Measurements from ENCODE around the gene M1AP. TPM values are rescaled to one million over a fixed set of nuclear protein-coding genes. Genes with fewer than 3 reads are reported as not detected.

Gene M1AP, protein sequence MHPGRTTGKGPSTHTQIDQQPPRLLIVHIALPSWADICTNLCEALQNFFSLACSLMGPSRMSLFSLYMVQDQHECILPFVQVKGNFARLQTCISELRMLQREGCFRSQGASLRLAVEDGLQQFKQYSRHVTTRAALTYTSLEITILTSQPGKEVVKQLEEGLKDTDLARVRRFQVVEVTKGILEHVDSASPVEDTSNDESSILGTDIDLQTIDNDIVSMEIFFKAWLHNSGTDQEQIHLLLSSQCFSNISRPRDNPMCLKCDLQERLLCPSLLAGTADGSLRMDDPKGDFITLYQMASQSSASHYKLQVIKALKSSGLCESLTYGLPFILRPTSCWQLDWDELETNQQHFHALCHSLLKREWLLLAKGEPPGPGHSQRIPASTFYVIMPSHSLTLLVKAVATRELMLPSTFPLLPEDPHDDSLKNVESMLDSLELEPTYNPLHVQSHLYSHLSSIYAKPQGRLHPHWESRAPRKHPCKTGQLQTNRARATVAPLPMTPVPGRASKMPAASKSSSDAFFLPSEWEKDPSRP
- 1 to 10 TPM in 1 of 12 donors, under 1 TPM in 5, not detected in 6; 0.08 to 1.4 (median 0.27) TPM for polyA plus RNA-seq (ENCODE audit: insufficient read length in 12 of 12)
- long read RNA-seq, donor 1, result 0 reads
- long read RNA-seq, donor 2, result 0 reads
- long read RNA-seq, donor 3, result 0 reads
- long read RNA-seq, donor 4, result 0 reads
- long read RNA-seq, donor 5, result 0 reads
- long read RNA-seq, donor 6, result 0 reads
- long read RNA-seq, donor 7, result 0 reads
- long read RNA-seq, donor 8, result 0 reads
- long read RNA-seq, donor 9, result 0 reads
- long read RNA-seq, donor 10, result 0 reads
- long read RNA-seq, donor 11, result 0 reads

GRCh38 chr2:74648009-74648443 lies at the start of gene M1AP:
M1AP (minus strand) TSS chr2:74648330; CDS start chr2:74640275, 8,055 bp downstream.
- no peak for DNase-seq

GRCh38 chr2:74696829-74697228 lies 48.7 kb upstream of the M1AP start:
- DNase-seq, result no peak

DNA sequence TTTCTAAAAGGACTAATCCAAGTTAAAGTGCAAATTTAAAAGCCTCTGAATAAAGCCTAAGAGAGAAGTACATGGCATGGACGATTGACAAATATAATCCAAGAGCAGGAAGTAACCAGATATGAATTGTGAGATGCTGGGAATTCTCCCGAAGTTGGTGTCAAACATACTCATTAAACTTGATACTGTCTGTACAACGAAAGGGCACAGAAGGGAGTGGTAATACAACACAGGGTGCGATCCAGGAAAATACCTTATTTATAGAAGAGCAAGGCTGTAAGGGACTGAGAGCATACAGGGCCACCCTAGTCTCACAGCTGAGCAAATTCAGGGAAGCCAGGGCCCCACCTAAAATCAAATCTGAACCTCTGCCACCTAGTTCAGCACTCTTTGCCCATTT lies 47.5 kb upstream of the M1AP start:
- DNase-seq, result no peak

- DNase-seq, result no peak
Observed at GRCh38 chr2:74694281-74694680, 46.2 kb upstream of the M1AP start.

DNA sequence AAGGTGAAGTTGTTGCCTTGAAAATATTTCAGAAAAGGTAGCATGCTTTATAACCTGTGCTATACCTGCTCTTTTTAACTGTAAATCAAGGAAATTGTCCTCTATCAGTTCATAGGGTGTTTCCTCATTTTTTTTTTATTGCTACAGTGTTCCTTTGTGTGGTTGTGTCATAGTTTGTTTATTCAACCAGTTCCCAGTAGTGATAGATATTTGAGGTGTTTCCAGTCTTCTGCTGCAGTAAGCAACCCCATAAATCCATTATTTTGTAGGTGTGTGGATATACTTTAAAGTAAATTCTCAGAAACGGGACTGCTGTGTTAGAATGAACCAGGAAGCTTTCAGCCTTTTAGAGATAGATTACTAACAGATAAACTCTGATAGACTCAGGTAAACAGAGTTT lies 45.5 kb upstream of the M1AP start:
- DNase-seq, result no peak

GRCh38 chr2:74693213-74693612 lies 45.1 kb upstream of the M1AP start:
- no peak for DNase-seq

DNA sequence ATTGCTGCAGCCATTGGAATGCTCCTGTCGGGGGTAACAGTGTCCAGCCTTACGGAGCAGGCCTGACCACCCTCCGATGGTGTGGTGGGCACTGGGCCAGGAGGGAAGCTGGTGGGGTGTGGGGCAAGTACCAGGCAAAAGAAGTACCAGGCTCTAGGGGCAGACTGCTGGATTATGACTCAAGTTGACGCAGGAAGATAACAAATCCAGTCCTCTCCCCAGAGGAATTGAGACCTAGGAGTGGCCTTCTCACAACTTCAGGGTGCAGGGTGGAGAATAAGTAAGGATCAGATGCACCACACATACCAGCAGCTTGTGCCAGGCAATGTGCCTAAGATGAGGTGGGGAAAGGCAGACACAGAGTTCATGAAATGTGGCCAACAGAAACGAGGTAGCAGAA lies 43.8 kb upstream of the M1AP start:
- DNase-seq, result no peak

GRCh38 chr2:74690571-74690970 lies 42.4 kb upstream of the M1AP start:
- peak; percentile 48 for DNase-seq

DNA sequence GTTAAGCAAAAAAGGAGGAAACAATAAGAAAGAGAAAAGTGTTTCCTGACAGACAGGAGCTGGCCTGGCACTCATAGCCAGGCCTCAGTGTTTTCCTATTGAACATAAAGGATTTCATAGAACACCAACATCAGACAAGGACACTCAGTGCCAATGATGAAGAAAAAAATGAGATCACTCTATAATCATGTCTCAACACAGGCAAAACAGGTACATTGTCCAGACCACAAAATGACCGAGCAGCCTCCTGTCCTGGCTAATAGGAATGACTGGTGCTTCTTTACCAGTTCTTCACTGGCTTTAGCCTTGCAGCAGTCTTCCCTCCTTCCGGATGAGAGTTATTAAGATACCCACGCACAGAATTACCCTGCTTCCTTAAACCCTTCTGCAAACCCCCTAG lies 41.5 kb upstream of the M1AP start:
- DNase-seq, result no peak

DNA sequence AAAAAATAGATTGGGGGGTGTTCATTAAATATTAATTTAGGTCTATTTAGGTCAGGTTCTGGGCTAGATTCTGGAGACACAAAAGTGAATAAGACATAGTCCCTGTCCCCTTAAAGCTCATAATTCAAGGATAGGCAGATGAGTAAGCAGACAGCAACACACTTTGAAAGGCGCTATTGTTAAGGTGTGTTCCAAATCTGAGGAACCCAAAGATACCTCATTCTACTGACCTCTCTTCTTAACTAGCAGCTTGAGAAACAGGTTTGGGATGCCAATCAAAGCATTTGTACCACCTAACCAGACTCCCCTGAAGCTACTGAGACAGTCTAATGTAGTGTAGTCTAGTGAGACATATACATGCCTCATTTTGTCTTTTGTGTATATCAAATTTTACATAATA lies 40.8 kb upstream of the M1AP start:
- DNase-seq, result no peak

DNA sequence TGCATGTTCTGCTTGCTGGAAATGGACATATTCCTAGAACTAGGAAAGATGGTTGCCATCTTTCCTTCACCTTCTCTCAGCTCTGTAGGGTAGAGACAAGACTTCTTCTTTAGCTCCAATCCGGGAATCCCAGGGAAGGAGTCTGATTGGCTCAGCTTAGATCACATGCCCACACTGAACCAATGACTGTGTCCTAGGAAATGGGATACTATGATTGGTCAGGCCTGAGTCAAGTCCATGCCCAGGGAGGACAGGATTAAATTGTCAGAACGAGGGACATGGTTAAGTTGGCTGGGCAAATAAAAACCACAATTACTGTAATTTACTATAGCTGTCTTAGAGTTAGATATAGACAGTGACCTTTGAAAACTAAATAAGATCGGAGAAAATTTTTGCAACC lies 37.3 kb upstream of the M1AP start:
- no peak for DNase-seq

DNA sequence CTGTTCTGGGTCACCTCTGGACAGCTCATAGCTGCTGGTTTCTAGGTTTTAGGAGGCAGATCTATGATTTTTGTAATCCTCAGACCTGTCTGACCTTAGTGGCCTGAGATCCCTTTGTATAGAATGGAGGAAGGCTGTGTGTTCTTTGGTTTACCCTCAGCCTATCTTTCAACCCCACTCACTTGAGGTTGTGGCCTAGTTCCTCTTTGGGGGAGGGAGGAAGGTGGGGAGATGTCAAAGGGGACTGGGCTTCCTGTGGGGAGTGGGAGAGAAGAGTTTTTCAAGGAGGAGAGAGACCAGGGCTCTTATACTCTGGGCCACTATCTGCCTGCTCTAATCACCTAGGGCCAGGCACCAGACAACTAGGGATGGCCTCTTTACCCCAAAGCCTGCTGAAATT lies 34.4 kb upstream of the M1AP start:
- DNase-seq, result no peak

GRCh38 chr2:74679615-74680014 lies 31.5 kb upstream of the M1AP start:
- DNase-seq, result no peak

DNA sequence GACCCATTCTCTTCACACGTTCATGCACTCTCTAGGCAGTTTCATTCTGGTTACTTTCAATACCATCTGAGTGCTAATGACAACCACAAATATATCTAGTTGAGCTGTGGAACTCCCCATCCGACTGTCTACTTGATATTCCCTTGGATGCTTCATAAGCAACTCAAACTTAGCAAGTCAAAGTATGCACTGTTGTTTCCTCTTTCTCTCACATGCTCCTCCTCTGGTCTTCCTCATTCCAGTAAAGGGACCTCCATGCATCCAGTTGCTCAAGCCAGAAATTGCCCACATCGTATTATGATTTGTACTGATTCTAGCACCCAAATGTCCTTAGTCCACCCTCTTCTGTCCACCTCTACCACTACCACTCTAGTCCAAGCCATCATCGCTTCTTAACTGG lies 28.2 kb upstream of the M1AP start:
- no peak for DNase-seq

GRCh38 chr2:74675090-74675489 lies 27.0 kb upstream of the M1AP start:
- no peak for DNase-seq

DNA sequence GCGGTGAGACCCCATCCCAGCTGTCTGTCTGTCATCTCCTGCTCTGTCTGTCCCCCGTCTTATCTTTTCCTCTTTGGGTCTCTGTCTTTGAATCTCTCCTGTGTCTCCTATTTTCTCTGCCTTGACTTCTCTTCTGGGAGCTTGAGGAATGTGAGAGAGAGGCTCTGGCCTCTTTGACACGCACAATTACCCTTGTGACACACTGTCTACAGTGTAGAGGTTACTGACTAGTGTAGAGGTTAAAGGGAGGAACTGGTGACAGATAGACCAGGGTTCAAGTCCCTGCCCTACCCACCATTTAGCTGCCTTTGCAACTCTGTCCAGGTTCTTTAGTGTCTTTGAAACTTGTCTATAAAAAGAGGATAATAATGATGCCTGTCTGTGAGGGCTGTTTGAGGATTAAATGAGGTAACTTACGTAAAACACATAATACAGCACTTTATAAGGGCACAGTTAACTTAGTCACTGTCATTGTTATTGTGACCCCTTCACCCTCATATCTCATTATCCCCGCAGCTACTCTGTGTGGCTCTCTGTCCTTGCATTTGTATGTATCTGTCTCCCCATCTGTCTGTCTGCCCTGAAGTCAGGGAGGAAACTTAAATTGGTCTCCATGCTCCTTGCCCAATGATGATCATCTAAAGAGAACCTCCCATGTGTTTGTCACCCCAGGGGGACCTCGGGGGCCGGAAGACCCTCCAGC lies 25.8 kb upstream of the M1AP start:
- DNase-seq, result no peak

- DNase-seq, result no peak
Observed at GRCh38 chr2:74671479-74671878, 23.3 kb upstream of the M1AP start.

- no peak for DNase-seq
Observed at GRCh38 chr2:74670263-74670662, 22.1 kb upstream of the M1AP start.

- no peak for DNase-seq
Observed at GRCh38 chr2:74668087-74668486, 20.0 kb upstream of the M1AP start.

- no peak for DNase-seq
Observed at GRCh38 chr2:74659462-74659861, 11.3 kb upstream of the M1AP start.

DNA sequence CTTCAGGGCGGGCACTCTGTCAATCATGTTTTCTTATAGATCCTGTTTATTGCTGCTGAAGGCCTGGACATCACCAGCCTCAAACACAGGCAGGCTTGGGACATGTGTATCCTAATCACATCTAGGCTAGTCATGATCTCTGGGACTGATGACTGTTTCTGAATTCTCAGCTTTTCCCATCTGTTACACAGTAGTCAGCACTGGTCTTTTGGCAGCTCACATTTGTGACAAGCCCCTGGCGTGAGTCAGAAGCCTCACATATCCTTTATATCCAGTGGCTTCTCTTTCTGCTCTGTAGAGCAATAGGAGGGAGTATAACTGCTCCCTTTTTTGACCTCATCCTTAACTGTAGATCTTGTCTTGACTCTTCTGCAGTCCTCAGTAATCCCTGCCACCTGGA lies 10.4 kb upstream of the M1AP start:
- no peak for DNase-seq

DNA sequence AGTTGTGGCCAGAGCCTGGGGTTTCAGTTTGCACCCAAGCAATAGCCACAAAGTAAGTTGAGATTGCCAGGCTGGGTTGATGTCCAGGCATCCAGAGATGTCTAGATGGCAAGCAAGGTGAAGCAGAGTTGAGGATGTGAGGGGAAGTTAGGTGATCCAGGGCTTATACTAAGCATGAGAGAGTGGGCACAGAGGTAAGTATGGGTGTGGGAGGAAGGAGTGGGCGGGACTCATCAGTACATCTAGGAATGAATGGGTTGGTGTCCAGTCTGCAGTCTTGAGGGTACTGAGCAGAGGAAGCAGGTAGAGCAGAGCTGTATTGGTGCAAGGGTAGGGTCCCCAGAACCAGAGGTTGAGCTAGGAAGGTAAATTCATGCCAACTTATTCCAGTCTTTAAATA lies 7.4 kb upstream of the M1AP start:
- no peak for DNase-seq
